Measurements from ENCODE around the gene EFHC2. TPM values are rescaled to one million over a fixed set of nuclear protein-coding genes. Genes with fewer than 3 reads are reported as not detected.

The EFHC2 gene
- polyA plus RNA-seq, 1 donor (not counting 4 experiments of a cell fraction or from before 2014, with no cell fraction given), result 0.98 TPM

- Histone ChIP-seq H4K20me1 (ENCODE audit: control insufficient read depth, extremely low read depth, insufficient read depth, low read length) (no peaks in the 10 kb centered on the region), H3K36me3 (ENCODE audit: control insufficient read depth in 2 of 2, extremely low read depth in 1 of 2, insufficient read depth in 2 of 2, low read length in 2 of 2) (no peaks in the 10 kb centered on the region), H3K27ac (ENCODE audit: control insufficient read depth, insufficient read depth, low read length) (no peak overlapping the region), H3K4me2 (ENCODE audit: control insufficient read depth, extremely low read depth, insufficient read depth, low read depth, low read length) (no peak overlapping the region), H3K4me3 (ENCODE audit: control insufficient read depth in 2 of 3, extremely low read depth in 1 of 3, insufficient read depth in 2 of 3, low read depth in 1 of 3, low read length in 3 of 3) (no peak overlapping the region), H3K9me1 (ENCODE audit: control insufficient read depth, extremely low read depth, insufficient read depth, low read length) (no peaks in the 10 kb centered on the region), H3K4me1 (ENCODE audit: control insufficient read depth, extremely low read depth, insufficient read depth, low read length) (peaks cover 3% of the 10 kb centered on the region), H3K79me2 (ENCODE audit: control insufficient read depth, insufficient read depth, low read length) (no peaks in the 10 kb centered on the region), H2AFZ (ENCODE audit: control insufficient read depth, low read length) (no peak overlapping the region), H3K9ac (ENCODE audit: control insufficient read depth, extremely low read depth, insufficient read depth, low read length) (no peak overlapping the region), H3K9me3 (ENCODE audit: control insufficient read depth, low read depth, low read length) (no peaks in the 10 kb centered on the region), H3K27me3 (ENCODE audit: control insufficient read depth, extremely low read depth, insufficient read depth, low read length) (peaks cover 3% of the 10 kb centered on the region)
- FAIRE-seq (no peak), DNase-seq (ENCODE audit: low read depth, low spot score) (no peak)
- dilution Hi-C loops (cut with MboI; ENCODE audit: extremely low pct_ligation_motif_present, low sequenced_read_pairs), result no loop called here
- TF ChIP-seq EZH2 (IDR thresholded peaks at IDR 0.05; ENCODE audit: low read length) (no peak), CTCF (optimal IDR thresholded peaks at IDR 0.05 in 1 of 3, IDR thresholded peaks at IDR 0.05 in 1 of 3, conservative IDR thresholded peaks at IDR 0.05 in 1 of 3; ENCODE audit: extremely low read depth in 1 of 3, insufficient read depth in 2 of 3, low read length in 3 of 3) (no peak)
Measured at GRCh38 chrX:44224760-44225159, 118.7 kb downstream of the EFHC2 start.

- no peak overlapping the region for H2AFZ ChIP-seq (ENCODE audit: control insufficient read depth, low read length)
- peak; percentile 66 for FAIRE-seq
Measured at GRCh38 chrX:44223150-44223549, 120.3 kb downstream of the EFHC2 start.

More at GRCh38 chrX:44223150-44223549, 120.3 kb downstream of the EFHC2 start:
- no peak for DNase-seq (ENCODE audit: low read depth, low spot score)
- no peak overlapping the region for H3K9ac ChIP-seq (ENCODE audit: control insufficient read depth, extremely low read depth, insufficient read depth, low read length)
- H3K27ac ChIP-seq (ENCODE audit: control insufficient read depth, insufficient read depth, low read length), result no peak overlapping the region
- peaks cover 3% of the 10 kb centered on the region for H3K27me3 ChIP-seq (ENCODE audit: control insufficient read depth, extremely low read depth, insufficient read depth, low read length)
- H3K4me3 ChIP-seq (ENCODE audit: control insufficient read depth in 2 of 3, extremely low read depth in 1 of 3, insufficient read depth in 2 of 3, low read depth in 1 of 3, low read length in 3 of 3), result no peak overlapping the region
- no peaks in the 10 kb centered on the region for H3K9me3 ChIP-seq (ENCODE audit: control insufficient read depth, low read depth, low read length)
- H3K79me2 ChIP-seq (ENCODE audit: control insufficient read depth, insufficient read depth, low read length), result no peaks in the 10 kb centered on the region
- H3K4me2 ChIP-seq (ENCODE audit: control insufficient read depth, extremely low read depth, insufficient read depth, low read depth, low read length), result peak overlapping the region; percentile 29
- no peaks in the 10 kb centered on the region for H3K36me3 ChIP-seq (ENCODE audit: control insufficient read depth in 2 of 2, extremely low read depth in 1 of 2, insufficient read depth in 2 of 2, low read length in 2 of 2)
- TF ChIP-seq EZH2 (IDR thresholded peaks at IDR 0.05; ENCODE audit: low read length) (no peak), CTCF (optimal IDR thresholded peaks at IDR 0.05 in 1 of 3, IDR thresholded peaks at IDR 0.05 in 1 of 3, conservative IDR thresholded peaks at IDR 0.05 in 1 of 3; ENCODE audit: extremely low read depth in 1 of 3, insufficient read depth in 2 of 3, low read length in 3 of 3) (no peak)
- peaks cover 3% of the 10 kb centered on the region for H3K4me1 ChIP-seq (ENCODE audit: control insufficient read depth, extremely low read depth, insufficient read depth, low read length)
- dilution Hi-C loops (cut with MboI; ENCODE audit: extremely low pct_ligation_motif_present, low sequenced_read_pairs), result no loop called here
- no peaks in the 10 kb centered on the region for H4K20me1 ChIP-seq (ENCODE audit: control insufficient read depth, extremely low read depth, insufficient read depth, low read length)
- no peaks in the 10 kb centered on the region for H3K9me1 ChIP-seq (ENCODE audit: control insufficient read depth, extremely low read depth, insufficient read depth, low read length)
